NCI-H146 treated with DMSO at 0.1 percent for 48 hours (cell line): Measurements from ENCODE around the gene ADAMTSL5.
"Not testable (repeated sequence)": the region's sequence is repeated elsewhere in the genome, so short reads cannot be mapped to it uniquely, and the experiment has no call there.

ENCODE experiments used
- DNase-seq: peaks from one replicate; lab custom pipeline; 2025; ENCODE audit not compliant: unreplicated experiment; lab: John Stamatoyannopoulos, UW

Gene ADAMTSL5

DNA sequence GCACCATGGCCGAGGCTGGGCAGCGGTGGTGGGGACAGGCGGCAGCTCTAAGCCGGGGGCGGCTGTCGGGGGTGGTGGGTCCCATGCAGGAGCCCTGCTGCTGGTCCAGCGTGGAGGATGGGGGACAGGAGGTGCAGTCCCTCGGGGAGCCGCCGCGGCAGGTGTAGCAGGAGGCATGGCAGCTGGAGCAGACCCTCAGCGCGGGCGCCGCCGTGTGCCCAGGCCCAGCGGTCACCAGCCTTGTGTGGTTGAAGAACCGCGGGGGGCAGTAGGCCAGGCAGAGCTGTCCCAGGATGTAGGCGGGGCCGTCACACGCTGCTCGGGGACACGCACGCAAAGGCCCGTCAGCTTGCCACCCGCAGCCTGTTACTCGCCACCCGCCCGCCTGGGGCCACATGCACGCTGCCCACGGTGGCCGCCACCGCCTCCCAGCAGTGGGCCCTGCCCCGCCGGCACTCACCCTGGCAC lies 30.9 kb downstream of the ADAMTSL5 start:
- DNase-seq = no peak

DNA sequence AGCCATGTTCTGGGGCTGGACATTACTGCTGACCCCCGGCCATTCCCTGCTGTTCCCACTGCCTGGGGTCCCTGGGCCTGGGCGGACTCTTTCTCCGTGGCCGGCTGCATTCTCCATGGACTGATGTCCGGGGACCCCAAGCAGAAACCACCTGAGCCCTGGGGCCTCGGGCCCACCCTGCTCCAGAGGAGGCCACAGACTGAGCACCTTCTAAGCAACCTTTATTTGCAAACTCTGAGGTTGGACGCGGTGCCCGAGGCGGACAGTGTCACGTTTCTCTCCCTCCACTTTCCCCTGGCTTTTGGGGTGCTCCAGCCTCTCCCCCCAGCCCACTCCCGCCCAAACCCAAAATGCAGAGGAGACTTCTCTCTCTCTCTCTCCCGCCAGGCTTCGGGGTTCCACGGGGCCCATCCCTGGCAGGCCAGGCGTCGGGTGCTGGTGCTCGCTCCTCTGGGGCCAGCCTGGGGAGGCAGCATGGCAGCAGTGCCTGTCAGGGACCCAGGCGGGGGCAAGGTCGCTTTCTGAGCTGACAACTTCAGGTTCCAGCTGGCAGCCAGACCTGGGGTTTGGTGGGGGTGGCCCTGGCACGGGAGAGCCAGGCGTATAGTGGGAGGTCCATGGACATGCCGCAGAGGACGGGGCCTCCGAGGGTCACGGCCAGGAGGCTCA lies 31.5 kb downstream of the ADAMTSL5 start:
- DNase-seq = no peak

DNA sequence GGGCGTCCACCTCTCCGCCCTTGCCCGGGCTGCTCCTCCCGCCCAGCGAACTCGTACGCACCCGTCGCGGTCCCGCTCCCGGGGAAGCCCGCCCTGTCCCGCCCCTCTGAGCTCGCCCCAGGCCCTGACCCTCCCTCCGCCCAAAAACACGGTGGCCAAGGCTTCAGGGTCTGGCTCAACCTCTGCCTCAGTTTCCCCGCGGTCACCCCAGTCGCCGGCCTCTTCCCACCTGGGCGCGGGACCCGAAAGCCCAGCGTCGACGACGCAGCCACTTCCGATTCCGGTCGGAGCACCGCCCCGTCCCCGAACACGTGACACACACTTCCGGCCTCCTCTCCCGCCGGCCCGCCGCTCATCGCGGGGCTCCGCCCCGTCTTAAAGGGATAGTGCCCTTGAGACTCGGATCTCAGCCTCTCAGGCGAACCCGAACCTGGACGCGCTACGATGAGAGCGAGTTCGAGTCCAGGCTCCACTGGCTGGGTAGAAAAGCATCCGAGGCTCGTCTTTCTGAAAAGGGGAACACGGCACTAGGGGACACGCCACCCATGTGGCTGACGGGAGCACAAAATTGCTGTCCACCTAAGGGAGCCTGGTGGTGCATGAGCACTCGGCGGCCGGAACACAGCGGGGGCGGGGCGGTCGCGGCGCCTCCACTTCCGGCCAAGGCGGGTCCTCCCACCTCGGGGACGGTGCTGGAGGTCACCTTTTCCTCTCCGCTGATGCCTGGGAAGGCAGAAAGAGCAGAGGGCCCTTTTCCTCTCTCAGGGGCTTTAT lies 33.7 kb downstream of the ADAMTSL5 start, which contains the start of gene C19orf25:
TSS of gene C19orf25 (minus strand) at position 282 of the 774 bp plus-strand sequence. CDS start 312 bp downstream, outside the sequence.
- DNase-seq = peak; percentile 66

GRCh38 chr19:1477056-1477455 lies 35.8 kb downstream of the ADAMTSL5 start:
- not testable (repeated sequence) for DNase-seq

DNA sequence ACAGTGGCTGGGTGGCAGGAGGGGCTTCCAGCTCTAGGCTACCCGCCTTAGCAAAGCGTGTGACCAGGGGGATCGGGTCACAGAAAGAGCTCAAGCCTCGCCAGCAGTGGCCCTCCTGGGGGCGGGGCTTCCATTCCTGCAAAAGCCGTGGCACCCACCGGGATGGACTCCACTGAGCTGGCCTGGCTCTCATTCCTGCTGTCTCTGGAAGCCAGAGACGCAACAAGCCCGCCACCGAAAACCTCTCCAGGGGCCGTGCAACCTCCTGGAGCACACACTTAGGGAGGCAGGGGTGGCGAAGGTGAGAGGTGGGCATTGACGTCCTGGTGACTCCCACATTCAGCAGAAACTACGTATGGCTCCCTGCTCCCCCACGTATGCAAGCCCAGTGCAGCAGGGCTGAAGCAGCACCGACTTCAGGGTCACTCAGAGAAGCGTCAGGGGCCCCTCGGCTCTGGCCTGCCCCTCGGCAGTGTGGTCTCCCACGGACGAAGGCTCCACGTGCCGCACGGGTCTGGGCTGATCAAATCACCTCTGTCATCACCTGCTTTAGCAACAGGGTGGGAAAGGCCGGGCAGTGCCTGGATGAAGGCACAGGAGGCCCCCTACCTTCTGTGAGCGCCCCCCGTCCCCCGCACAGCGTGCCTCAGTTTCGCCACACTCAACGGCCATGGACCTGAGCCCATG lies 36.9 kb downstream of the ADAMTSL5 start:
- DNase-seq = no peak

GRCh38 chr19:1474765-1475351 lies 38.0 kb downstream of the ADAMTSL5 start:
- no peak for DNase-seq

- no peak for DNase-seq
Measured at GRCh38 chr19:1474011-1474764, 38.6 kb downstream of the ADAMTSL5 start.

DNA sequence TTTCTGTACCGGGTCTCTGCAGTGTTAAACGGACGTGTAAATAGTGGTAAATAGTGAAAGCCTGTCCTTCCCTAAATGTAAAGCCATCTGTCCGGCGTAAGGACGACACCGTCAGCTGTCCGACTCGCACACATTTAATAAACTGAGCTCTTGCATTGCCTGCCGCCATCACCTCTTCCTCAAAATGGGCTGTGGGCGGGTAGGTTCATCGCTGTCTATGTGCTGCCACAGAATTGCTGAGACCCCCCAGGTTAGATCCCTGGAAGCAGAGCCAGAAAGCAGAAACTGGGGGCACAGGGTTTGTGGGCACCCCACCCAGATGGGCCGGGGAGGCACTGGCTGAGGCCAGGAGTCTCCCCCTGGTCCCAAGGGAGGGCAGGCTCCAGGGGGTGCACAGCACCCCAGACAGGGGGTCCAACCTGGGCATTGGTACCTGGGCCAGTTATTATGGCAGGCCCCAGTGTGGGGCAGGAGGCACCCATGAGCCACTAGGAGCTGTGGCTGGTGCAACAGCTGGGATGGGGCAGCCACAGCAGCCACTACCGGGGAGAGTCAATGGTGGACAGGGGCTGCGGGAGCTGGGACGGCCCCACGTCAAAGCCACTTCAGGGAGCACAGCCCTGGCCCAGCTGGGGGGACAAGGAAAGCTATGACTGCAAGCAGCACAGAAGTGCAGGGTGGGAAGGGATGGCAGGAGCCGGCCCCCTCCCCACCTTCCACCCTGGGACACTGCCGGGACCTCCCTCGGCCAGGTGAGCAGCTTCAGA lies 39.6 kb downstream of the ADAMTSL5 start:
- no peak for DNase-seq

DNA sequence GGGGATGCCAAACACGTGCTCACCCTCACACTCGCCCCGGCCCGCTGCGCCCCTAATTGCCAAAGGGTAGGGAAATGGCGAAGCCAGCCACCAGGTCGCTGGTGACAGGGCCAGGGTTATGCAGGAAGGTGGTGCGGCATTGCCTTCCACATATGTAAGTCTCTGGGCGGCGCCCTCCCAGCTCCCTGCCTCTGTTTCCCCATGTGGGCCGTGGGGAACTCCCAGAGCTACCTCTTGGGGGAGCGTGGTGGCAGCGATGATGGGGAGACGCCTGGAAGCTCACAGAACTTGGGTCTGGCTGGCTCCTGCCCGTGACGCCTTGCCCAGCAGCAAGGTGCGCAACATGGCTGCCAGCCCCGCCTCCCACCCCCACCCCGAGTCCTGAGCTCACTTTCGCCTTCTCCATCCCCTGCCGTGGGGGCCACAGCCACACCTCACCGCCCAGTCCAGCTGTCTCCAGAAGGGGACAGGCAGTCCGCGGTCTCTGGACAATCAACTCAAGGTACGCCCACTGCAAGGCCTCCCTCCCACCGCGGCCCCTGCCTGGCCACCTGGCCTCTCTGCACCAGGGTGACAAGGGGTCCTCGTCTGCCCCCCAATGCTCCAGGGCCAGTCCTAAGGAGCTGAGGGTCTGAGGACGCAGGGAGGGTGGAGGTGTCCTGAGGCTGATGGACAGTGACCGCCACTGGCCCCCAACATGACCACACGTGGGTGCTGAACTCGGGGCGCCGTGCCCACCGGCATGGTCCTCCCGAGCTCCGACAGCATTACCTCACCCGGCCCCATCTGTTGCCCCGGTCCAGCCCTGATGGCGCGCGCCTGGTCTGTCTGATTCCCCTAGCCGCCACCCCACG lies 40.4 kb downstream of the ADAMTSL5 start:
- no peak for DNase-seq

- DNase-seq = no peak
Measured at GRCh38 chr19:1471515-1472160, 41.2 kb downstream of the ADAMTSL5 start.

GRCh38 chr19:1471010-1471514 lies 41.8 kb downstream of the ADAMTSL5 start:
- DNase-seq = no peak

DNA sequence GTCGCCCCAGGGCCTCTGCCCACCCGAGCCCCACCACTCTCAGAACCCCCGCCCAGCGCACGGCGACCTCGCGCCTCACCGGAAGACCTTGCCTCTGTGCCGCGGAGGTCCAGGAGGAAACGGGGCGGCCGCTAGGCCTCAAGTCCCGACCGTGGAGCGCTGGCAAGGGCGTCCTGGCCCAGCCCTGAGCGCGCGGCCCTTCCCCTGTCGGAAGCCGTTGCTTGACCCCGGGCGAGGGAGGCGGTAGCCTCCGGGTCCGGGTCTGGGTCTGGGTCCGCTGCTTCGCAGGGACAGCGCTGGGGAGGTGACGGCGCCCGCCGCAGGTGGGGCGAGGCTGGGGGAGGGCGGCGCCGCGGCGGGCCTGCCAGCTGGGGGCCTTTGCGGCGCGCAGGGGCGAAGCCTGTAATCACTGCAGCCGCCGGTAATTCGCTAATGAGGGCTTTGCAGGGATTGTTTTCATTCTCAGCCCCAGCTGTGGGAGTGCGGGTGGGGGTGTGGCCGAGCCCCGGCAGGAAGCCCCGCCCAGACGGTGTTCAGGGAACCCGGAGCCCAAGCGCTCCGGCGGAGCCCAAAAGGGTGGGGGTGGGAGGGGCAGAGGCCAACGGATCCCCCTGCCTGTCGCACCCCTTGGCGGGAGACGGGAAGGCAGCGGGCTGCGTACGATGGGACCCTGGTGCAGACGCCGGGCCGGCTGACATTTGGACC lies 42.4 kb downstream of the ADAMTSL5 start:
- peak; percentile 27 for DNase-seq

GRCh38 chr19:1470055-1470304 lies 42.8 kb downstream of the ADAMTSL5 start:
- DNase-seq = no peak

GRCh38 chr19:1469255-1470054 lies 43.4 kb downstream of the ADAMTSL5 start:
- no peak for DNase-seq

- DNase-seq = no peak
Measured at GRCh38 chr19:1468821-1469254, 44.0 kb downstream of the ADAMTSL5 start.

GRCh38 chr19:1468274-1468820 lies 44.5 kb downstream of the ADAMTSL5 start:
- no peak for DNase-seq
